ENCODE measurements around the gene ASIC2.

GRCh38 chr17:33290253-33290652 lies 2.8 kb downstream of the ASIC2 start:
- no peak for TF ChIP-seq CTCF (IDR thresholded peaks at IDR 0.05)
- TF ChIP-seq POLR2AphosphoS5 (IDR thresholded peaks at IDR 0.05; ENCODE audit: insufficient read depth in 1 of 2, low read depth in 1 of 2), result no peak
- TF ChIP-seq POLR2A (IDR thresholded peaks at IDR 0.05), result no peak

All from vagina (tissue), 2 donors.